HG03442 (cell line): ENCODE data around the gene CD99.
"Not testable (repeated sequence)": the region's sequence is repeated elsewhere in the genome, so short reads cannot be mapped to it uniquely, and the experiment has no call there.

Source experiments
- ATAC-seq: cut with Tn5 transposase; IDR thresholded peaks from one replicate; pipeline ENCODE4 v1.9.1; 2021; ENCODE audit warnings: mild to moderate bottlenecking, moderate library complexity; ENCODE audit not compliant: unreplicated experiment

CD99 gene

DNA sequence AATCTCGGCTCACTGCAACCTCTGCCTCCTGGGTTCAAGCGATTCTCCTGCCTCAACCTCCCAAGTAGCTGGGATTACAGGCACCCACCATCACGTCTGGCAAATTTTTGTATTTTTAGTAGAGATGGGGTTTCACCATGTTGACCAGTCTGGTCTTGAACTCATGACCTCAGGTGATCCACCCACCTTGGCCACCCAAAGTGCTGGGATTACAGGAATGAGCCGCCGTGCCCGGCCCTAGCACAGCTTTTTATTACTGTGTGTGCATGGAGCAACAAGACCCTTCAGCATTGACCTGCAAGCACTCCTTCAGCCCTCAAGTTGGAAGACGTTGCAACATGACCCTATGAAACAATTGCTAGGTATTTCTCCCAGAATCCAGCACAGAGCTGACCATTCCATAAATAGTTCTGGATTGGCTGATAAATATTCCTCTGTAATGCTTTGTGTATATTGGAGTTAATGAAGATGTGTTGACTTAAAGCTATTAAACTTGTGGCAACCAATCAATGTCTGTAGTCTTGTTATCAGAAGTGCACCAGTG is 15.4 kb upstream of the CD99 start:
- not testable (repeated sequence) for ATAC-seq

DNA sequence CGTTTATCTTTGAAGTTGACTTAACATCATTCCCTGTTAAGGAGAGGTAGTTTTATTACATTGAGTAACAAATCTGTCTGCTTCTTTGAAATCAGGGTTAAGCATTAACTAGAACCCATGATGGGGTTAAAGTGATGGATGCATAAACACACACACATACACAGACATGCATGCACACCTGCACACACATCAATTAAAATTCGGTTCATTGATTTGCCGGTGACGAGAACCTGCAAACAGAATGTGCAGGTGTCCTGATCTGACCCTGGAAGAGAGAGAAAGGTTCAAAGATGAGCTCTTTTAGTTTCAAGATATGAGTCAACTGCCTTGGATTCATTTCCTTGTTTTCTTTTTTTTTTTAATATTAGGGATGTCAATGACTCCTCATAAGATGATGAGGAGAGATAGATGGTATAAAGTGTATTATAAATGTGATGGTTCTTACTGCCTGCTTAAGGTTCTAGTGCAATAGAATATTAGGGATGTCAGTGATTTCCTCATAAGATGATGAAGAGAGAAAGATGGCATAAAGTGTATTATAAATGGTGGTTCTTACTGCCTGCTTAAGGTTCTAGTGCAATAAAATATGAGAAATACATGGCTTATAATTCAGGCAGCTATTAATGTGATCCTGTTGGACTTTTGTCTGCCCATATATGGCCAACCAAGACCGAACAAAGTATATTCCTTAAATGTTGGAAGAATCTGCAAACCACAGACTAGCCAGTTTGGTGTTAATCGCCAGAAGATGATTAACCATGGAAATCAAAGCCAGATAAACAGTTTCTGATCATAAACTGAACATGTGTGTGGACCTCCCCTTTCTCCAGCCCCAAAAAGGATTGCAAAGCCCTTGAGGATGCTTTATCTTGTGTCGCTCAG is 14.1 kb upstream of the CD99 start:
- ATAC-seq, result no peak

DNA sequence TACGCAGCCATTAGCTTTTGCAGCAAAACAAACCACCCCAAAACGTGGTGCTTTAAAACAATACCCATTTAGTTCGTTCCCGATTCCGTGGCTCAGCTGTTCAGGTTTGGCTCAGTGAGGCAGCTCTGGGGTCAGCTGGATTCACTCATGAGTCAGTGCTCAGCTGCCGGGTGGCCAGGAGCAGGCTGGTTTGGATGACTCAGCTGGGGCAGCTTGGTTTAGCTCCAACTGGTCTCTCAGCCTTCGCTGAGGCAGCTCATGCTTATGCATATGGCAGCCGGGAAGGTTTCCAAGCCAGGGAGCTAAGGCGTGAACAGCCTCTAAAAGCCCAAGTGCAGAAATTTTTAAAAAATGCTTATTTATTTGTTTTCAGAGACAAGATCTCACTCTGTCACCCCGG is 13.3 kb upstream of the CD99 start:
- no peak for ATAC-seq

DNA sequence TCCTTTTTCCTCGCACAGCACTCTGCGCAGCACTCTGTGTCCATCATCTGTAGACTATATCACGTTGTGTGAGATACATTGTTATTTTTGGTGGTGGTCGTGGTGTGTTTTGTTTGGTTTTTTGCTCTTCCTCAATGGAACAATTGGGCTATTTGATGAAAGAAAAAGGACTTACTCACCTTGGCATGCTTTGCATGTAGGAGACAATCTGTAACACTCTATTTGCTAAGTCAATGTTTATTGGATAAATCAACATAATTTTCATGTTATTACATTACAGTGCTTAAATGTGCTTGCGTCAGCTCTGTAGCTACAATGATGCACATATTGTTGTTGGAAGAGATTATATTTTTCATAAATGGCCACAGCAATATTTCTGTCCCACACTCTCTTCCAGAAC is 12.5 kb upstream of the CD99 start:
- ATAC-seq, result no peak

DNA sequence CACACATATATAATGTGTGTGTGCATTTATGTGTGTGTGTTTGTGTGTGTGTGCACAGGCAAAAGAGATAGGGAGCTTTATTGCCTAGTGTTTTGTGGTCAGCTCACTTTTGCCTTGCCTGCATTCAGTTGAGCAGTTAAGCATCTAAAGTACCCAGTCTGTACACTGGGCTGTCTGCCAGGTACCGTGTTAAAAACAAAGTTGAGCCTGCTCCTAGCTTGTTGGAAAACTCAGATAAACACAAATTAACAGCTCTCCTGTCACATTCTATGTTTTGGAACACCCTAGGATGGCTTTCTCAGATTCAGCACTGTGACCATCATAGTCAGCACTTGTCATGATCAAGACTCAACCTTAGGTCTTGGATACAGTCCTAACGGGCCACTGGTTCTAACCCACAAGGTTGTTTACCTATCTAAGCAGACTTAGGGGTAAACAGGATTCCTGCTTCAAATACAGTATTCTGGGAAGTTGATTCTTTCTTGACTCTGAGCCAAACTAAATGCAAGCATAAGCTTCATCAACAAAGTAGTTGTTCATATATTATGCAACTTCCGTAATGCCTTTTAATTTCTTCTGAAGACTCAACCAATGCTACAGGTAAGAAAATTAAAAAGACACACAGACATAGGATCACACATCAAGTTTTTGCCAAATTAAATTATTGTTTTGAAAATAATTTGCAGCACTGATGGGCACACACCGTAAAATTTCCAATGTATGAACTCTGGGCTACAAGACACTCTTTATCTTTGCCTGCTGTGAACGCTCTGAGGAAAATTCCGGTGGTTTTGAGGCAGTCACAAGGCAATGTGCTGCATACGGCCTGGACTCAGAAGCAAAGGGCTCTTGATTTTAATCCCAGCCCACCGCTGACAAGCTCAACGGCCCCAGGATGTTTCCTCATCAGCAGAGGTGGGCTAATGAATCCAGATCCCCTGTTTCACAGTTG is 11.3 kb upstream of the CD99 start:
- no peak for ATAC-seq

DNA sequence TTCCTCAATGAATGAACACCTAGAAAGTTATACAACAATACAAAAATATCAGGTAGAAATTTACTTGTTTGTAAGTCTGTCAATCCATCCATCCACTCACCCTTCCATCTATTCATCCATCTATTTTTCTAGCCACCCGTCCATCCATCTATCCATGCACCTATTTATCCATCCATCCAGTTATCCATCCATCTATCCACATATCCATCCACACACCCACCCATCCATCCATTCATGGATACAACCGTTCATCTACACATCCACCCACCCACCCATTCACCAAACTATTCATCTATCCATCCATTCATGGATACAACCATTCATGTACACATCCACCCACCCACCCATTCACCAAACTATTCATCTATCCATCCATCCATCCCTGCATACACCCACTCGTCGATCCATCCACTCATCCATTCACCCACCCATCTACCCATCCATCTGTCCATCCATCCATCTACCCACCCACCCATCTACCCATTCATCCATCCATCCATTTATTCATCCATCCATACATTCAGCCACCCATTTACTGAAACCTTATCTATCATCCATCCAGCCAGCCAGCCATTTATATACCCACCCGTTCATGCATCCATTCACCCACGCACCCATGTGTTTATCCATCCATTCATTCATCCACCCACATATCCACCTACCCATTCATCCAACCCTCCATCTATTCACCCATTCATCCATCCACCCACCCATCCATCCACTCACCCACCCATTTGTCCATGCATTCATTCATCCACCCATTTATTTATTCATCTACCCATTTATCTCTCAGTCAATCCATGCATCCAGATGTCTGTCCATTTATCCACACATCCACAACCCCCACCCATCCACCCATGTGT is 10.4 kb upstream of the CD99 start:
- ATAC-seq, result no peak

DNA sequence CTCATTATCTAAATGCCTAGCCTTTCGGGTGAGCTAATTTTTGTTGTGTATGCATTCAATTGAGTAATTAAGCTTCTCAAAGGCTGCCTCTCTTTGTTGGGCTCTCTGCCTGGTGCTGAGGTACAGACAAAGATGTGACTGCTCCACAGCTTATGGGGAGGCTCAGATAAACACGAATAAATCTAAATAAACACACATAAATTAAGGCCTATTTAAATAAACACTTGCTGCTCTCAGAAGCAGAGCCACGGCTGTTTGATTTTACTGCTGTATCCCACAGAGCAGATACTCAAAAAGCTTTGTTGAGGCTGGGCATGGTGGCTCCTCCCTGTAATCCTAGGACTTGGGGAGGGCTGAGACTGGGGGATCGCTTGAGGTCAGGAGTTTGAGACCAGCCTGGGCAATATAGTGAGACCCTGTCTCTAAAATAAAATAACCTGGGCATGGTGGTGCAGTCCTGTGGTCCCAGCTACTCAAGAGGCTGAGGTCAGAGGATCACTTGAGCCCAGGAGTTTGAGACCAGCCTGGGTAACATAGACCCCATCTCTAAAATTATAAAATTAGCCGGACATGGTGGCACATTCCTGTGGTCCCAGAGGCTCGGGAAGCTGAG is 8.4 kb upstream of the CD99 start:
- ATAC-seq, result no peak

DNA sequence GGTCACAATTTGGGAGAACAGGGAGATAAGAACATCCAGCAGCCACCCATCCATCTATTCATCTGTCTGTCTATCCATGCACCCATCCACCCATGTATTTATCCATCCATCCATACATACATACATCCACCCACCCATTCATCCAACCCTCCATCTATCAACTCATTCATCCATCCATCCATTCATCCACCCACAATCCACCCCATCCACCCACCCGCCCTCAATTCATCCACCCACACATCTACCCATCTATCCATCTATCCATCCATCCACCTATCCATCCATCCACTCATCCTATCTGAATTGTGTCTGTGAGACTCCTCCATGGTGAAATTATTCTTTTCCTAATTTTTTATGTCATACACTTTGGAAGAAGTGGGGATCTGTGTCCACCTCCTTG is 6.8 kb upstream of the CD99 start:
- ATAC-seq, result no peak

DNA sequence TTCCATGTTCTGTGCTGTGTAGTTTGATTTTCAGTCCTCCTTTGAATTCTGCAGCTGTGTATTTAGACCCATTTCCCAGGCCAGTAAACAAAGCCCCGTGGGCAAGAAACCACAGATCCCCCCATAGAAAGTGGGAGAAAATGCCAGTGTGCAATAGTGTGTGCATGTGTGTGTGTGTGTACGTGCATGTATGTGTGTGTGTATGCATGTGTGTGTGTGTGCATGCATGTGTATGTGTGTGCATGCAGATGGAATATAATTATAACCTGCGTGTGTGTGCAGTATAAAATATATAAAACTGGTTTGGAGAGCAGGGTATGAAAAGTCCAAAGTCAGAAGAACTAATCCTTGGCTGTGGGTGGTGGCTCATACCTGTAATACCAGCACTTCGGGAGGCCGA is 5.2 kb upstream of the CD99 start:
- no peak for ATAC-seq

DNA sequence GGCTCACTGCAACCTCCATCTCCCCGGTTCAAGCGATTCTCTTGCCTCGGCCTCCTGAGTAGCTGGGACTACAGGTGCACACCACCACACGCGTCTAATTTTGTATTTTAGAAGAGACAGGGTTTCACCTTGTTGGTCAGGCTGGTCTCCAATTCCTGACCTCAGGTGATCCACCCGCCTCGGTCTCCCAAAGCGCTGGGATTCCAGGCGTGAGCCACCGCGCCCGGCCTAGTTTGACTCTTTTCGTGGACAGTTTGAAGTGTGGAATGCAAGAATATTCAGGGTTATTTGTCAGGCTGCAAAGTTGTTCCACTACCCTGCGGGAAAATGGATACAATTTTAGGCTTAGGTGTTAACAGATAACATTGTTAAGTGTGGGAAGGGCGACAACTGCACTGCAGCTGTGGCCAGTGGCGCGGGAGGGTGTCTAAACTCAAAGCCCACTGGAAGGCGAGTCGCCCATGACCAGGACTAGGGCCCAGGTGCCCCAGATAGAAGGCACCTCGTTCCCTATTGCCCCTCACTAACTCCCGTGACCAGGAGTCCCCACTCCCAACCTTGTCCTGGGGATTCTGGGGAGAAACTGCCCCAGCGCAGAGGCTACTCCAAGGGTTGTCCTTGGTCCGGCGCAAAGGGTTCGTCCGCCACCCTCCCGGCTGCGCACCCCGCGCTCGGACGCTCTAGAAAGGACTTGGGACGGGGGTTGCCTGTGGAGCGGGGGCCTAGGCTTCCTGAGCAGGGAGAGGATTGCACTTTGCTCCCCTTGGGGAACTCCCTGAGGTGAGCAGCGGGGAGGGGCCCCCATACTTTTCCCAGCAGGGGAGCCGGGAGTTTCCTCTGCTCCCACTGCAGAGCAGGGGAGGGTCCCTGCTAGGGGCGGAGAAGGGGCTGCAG is 1.1 kb upstream of the CD99 start:
- ATAC-seq, result no peak

DNA sequence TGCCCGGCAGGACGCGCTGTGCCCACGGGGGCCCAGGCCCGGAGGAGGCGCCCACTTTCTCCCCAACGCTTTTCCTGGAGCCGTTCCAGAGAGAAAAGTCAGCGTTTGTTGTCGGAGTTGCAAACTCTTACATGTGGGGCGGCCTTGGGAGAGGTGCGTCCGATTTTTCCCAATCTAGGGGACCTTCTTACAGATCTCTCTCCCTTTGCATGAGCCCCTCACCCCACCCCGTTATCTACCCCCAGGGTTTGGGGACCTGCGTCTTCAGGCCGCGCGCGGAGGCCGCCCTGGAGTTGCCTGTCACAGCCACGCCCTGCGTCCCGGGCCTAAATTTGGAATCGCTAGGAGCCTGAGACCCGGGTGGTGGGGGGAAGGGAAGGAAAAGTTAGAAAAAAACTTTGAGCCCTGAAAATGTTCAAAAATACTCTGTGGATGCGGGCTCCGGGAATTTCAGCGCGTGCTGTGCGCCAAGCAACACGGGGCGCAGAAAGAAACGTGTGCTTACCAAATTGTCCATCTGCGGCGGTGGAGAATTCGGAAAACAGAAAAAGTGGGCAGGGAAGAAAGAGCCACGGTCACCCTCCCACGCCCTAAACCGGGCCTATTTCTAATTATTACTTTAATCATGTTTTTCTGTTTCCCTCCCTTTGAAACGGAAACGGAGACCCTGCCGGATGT is 587 bp downstream of the CD99 start:
- peak; percentile 3 for ATAC-seq

DNA sequence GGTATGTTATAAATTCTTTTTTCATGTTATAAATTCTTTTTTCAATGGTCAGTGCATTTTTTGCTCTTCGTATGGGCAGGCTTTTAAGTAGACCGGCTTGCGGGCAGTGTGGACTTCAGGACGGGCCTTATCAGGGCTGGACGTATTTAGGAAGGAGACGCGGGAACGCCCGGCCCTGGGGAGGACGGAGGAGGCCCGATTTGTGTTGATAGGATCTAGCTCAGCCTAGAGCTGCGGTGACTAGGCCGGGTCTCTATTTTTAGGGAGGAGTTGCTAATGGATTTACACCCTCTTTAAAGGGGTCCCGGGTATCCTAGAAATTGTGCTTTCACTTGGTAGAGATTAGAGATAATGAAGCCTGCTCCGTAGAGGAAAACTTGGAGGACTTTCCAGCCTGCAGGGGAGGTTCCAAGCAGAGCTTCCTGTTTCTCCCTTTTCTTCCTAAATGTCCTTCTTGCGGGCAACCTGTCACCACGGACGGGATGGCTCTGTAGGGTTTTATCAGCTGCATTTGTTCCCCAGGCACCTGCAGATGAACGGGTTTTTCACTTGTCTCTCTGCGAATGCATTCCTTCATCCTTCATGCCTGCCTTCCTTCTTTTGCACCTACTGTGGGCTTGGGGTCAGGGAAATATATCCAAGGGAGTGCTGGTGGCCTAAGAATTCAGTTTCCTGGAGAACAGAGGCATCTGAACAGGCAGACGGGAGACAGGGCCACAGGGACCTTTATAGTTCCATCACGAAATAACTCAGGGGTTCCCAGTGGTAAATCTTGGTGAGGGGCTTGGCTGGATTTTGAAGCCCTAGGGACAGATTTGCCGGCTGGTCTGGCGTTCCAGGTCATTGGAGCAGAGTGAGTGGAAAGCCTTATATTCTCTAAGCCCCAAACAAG is 1.4 kb downstream of the CD99 start:
- ATAC-seq, result no peak

DNA sequence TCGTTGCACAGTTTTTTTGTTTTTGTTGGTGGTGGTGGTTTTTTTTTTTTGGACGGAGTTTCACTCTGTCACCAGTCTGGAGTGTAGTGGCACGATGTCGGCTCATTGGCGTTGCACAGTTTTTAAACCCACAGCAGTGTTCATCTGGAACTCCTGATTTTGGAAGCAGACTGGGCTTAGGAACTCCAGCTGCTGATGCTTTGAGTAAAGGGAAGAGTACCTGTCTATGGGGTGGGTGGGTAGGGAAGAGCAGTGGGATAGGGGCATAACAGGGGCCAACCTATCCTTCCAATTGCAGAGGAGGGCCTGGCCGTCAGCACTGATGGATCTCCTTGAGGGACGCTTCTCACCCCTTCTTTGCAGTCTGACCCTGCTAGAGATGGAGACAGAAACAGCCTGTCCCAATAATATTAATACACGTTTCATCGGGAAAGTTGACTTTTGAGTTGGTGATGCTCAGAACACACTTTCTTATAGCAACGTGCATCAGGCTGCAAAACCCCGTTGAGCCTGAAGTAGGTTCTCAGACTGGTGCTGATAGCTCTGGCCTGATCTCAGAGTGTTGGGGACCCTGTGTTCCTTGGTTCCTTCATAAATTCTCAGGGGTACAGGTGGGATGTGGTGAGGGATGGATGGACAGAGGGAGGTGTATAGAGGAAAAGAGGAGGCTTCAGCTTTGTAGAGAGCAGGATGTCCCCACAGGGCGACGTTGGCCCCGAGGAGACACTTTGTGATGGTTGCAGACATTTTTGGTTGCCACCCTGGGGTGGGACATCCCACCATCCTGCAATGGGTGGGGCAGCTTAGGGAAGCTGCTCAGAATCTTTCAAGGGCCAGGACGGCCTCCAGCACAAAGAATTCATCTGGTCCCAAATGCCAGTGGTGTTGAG is 2.3 kb downstream of the CD99 start:
- ATAC-seq, result no peak

DNA sequence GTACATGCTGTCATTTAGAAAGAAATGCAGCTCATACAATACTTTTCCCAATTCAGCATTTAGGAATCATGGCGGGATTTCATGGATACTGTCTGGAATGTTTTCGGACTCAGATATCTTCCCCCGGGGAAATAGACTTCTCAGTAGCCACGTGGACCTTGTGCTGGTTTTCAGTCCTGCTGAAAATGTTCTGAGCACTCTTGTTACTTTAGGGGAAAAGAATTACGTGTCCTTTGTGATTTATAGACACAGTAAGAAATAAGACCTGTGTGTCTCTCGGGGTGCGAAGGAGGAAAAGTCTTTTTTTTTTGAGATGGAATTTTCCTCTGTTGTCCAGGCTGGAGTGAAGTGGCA is 3.8 kb downstream of the CD99 start:
- ATAC-seq, result no peak

DNA sequence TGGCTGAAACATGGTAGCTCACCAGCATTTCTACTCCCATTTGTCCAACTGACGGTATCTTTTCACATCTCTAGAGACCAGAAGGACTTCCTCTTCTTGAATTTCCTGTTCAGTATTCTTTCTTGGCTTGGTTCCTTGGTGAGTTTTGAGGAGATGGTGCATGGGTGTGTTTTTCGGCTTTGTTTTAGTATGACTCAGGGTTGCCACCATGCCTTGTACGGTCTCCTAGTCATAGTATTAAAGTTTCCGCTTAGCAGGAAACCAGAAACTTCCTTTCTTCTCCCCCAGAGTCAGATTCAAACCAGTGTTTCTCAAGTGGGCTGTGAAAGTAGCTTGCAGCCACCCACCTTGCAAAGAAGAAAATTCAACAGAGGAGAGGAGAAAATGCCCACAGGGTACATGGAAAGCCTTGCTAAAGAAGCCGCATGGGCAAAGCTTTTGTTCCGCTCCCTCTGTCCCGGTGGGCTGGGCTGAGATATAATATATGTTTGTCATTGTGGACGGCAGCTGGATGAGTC is 5.7 kb downstream of the CD99 start:
- peak; percentile 91 for ATAC-seq

DNA sequence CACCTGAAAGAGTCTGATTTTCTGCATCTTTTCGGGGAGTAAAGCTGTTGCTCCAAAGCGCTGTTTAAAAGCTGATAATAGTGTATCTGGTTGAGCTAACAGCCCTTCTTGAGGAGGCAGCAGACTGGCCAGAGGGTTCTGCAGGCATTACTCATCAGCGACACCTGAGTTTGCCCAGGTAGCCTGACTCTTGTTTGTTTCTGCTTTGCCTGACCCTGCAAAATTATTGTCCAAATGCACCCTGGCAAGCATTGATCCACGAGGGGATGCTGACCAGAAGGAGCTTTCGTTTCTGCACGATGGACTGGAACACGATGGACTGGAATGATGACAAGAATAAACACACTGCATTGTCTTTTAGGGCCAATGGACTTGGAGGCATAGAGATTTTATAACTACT is 6.2 kb downstream of the CD99 start:
- ATAC-seq, result peak; percentile 0
